H1 (cell line): ENCODE data around the gene HSPBP1. TPM values are rescaled to one million over a fixed set of nuclear protein-coding genes. Genes with fewer than 3 reads are reported as not detected.

Experiments
- CTCF ChIA-PET: fragments of 300-600 bp; sonication (Branson Sonifier 250); formaldehyde crosslinking; loops from one replicate; lab custom pipeline; 2021; ENCODE audit not compliant: partially characterized antibody; lab: Charles Lee
- POLR2A ChIA-PET: fragments of 300-600 bp; sonication (Branson Sonifier 250); formaldehyde crosslinking; loops from one replicate; lab custom pipeline; 2021; ENCODE audit warnings: inconsistent platforms; ENCODE audit not compliant: partially characterized antibody; lab: Charles Lee
- DNase-seq, 2 experiments: peaks; one replicate each; pipeline versions ENCODE4 v3.0.0 to v3.0.0-alpha.2; 2010 to 2022; ENCODE audit warnings: low spot score in 2 of 2, low read depth in 1 of 2, mixed read lengths in 1 of 2
- FAIRE-seq: peaks from 2 replicates; lab custom pipeline; 2011; peaks lifted over from hg19 to GRCh38; lab: Jason Lieb, UNC
- H2AFZ ChIP-seq: 2 replicates; pipeline ENCODE4 v1.8.1; 2012; ENCODE audit warnings: low read length, inconsistent platforms
- H2AK5ac ChIP-seq: 2 replicates; pipeline ENCODE4 v1.6.1; 2013; ENCODE audit warnings: low read depth, low read length
- H2BK120ac ChIP-seq: replicated peaks from 2 replicates; pipeline ENCODE3; 2013; ENCODE audit warnings: low read depth, low read length, inconsistent platforms
- H2BK12ac ChIP-seq: 2 replicates; pipeline ENCODE4 v1.6.1; 2013; ENCODE audit warnings: low read depth, low read length
- H2BK15ac ChIP-seq: 2 replicates; pipeline ENCODE4 v1.6.1; 2013; ENCODE audit warnings: low read length
- H2BK20ac ChIP-seq: 2 replicates; pipeline ENCODE4 v1.6.1; 2013; ENCODE audit warnings: low read length
- H2BK5ac ChIP-seq: 2 replicates; pipeline ENCODE4 v1.6.1; 2013; ENCODE audit warnings: low read depth, low read length
- H3K14ac ChIP-seq: 2 replicates; pipeline ENCODE4 v1.6.1; 2013; ENCODE audit warnings: inconsistent platforms; ENCODE audit not compliant: insufficient read length
- H3K18ac ChIP-seq: 2 replicates; pipeline ENCODE4 v1.6.1; 2013; ENCODE audit warnings: low read length; ENCODE audit errors: extremely low read depth
- H3K23ac ChIP-seq: 2 replicates; pipeline ENCODE4 v1.6.1; 2013; ENCODE audit warnings: inconsistent platforms; ENCODE audit not compliant: insufficient read length
- H3K23me2 ChIP-seq: 2 replicates; pipeline ENCODE4 v1.6.1; 2013; ENCODE audit warnings: low read depth, low read length
- H3K27ac ChIP-seq: 2 replicates; pipeline ENCODE4 v1.6.1; 2011; ENCODE audit warnings: low read depth, low read length, inconsistent platforms
- H3K27me3 ChIP-seq, 4 experiments: replicated peaks in 1 of 4; 1 replicate in 1 of 4; 2 replicates in 3 of 4; pipeline versions ENCODE4 v1.6.1 to v1.8.1; 2011 to 2013; ENCODE audit warnings: low read length in 3 of 4, mild to moderate bottlenecking in 3 of 4, inconsistent platforms in 2 of 4, mixed read lengths in 2 of 4, moderate library complexity in 1 of 4; ENCODE audit not compliant: control insufficient read depth in 3 of 4, insufficient read depth in 3 of 4; ENCODE audit errors: extremely low read depth in 1 of 4
- H3K36me3 ChIP-seq, 4 experiments: 2 replicates each; pipeline versions ENCODE4 v1.6.1 to v1.8.1; 2011 to 2013; ENCODE audit warnings: mild to moderate bottlenecking in 4 of 4, low read length in 3 of 4, moderate library complexity in 2 of 4, control low read depth in 1 of 4, inconsistent platforms in 1 of 4; ENCODE audit not compliant: insufficient read depth in 4 of 4, control insufficient read depth in 2 of 4
- H3K4ac ChIP-seq: replicated peaks from 2 replicates; pipeline ENCODE3; 2013; ENCODE audit warnings: low read length, low read depth, mixed read lengths, inconsistent platforms; ENCODE audit not compliant: insufficient read length
- H3K4me1 ChIP-seq, 4 experiments: replicated peaks in 1 of 4; 1 replicate in 1 of 4; 2 replicates in 3 of 4; pipeline versions ENCODE4 v1.6.1 to v1.8.1; 2011 to 2013; ENCODE audit warnings: low read length in 3 of 4, inconsistent platforms in 2 of 4, mixed read lengths in 1 of 4; ENCODE audit not compliant: insufficient read depth in 4 of 4, control insufficient read depth in 3 of 4
- H3K4me2 ChIP-seq, 2 experiments: 2 replicates each; pipeline versions ENCODE4 v1.6.1 to v1.8.1; 2011 to 2013; ENCODE audit warnings: low read depth in 2 of 2, low read length in 2 of 2, control low read depth in 1 of 2, inconsistent platforms in 1 of 2, mild to moderate bottlenecking in 1 of 2; ENCODE audit not compliant: insufficient read depth in 1 of 2
- H3K4me3 ChIP-seq, 4 experiments: fragments of 200-600, 300-600 bp in 1 of 4; sonication (generic), shearing (Covaris generic), sonication (Bioruptor Twin) in 1 of 4; 2 replicates each; pipeline versions ENCODE4 v1.5.1 to v1.8.1; 2011 to 2016; ENCODE audit warnings: low read length in 4 of 4, low read depth in 3 of 4, control low read depth in 2 of 4, inconsistent platforms in 2 of 4, mild to moderate bottlenecking in 2 of 4, mixed read lengths in 1 of 4, moderate library complexity in 1 of 4; ENCODE audit not compliant: insufficient read depth in 2 of 4; ENCODE audit errors: extremely low read depth in 1 of 4
- H3K56ac ChIP-seq: replicated peaks from 2 replicates; pipeline ENCODE3; 2013; ENCODE audit warnings: low read depth, mild to moderate bottlenecking, mixed read lengths, low read length, inconsistent platforms; ENCODE audit not compliant: insufficient read length
- H3K79me1 ChIP-seq: 2 replicates; pipeline ENCODE4 v1.6.1; 2013; ENCODE audit warnings: low read depth, low read length, control low read depth
- H3K79me2 ChIP-seq, 2 experiments: 2 replicates each; pipeline versions ENCODE4 v1.6.1 to v1.8.1; 2012 to 2013; ENCODE audit warnings: low read length in 2 of 2, mild to moderate bottlenecking in 2 of 2, inconsistent platforms in 1 of 2; ENCODE audit not compliant: insufficient read depth in 2 of 2, control insufficient read depth in 1 of 2
- H3K9ac ChIP-seq, 4 experiments: replicated peaks in 1 of 4; 1 replicate in 1 of 4; 2 replicates in 3 of 4; pipeline versions ENCODE4 v1.6.1 to v1.8.1; 2011 to 2013; ENCODE audit warnings: low read depth in 3 of 4, low read length in 3 of 4, control low read depth in 2 of 4, mild to moderate bottlenecking in 2 of 4, moderate library complexity in 2 of 4, inconsistent platforms in 1 of 4; ENCODE audit errors: extremely low read depth in 1 of 4
- H3K9me3 ChIP-seq, 2 experiments: 2 replicates each; pipeline versions ENCODE4 v1.6.1 to v1.8.1; 2012 to 2013; ENCODE audit warnings: mild to moderate bottlenecking in 2 of 2, moderate library complexity in 2 of 2, control low read depth in 1 of 2, inconsistent platforms in 1 of 2, low read depth in 1 of 2, low read length in 1 of 2, mixed read lengths in 1 of 2; ENCODE audit not compliant: insufficient read depth in 2 of 2
- H4K20me1 ChIP-seq, 2 experiments: replicated peaks in 1 of 2; 2 replicates each; pipeline versions ENCODE3 to v1.8.1; 2011 to 2013; ENCODE audit warnings: inconsistent platforms in 2 of 2, low read length in 2 of 2, mild to moderate bottlenecking in 1 of 2; ENCODE audit not compliant: insufficient read depth in 2 of 2, control insufficient read depth in 1 of 2
- H4K5ac ChIP-seq: 2 replicates; pipeline ENCODE4 v1.6.1; 2013; ENCODE audit warnings: low read length, low read depth, mixed read lengths, inconsistent platforms; ENCODE audit not compliant: insufficient read length
- H4K8ac ChIP-seq: 2 replicates; pipeline ENCODE4 v1.8.0; 2013; ENCODE audit warnings: mild to moderate bottlenecking, moderate library complexity, low read length, inconsistent platforms; ENCODE audit not compliant: insufficient read depth; ENCODE audit errors: extremely low read depth
- H4K91ac ChIP-seq: replicated peaks from 2 replicates; pipeline ENCODE3; 2013; ENCODE audit warnings: low read length, mixed read lengths, inconsistent platforms; ENCODE audit not compliant: insufficient read length
- ATF2 ChIP-seq: IDR thresholded peaks from 2 replicates; pipeline ENCODE4 v1.6.1; 2012; ENCODE audit warnings: low read length, inconsistent platforms
- JUND ChIP-seq: IDR thresholded peaks from 2 replicates; pipeline ENCODE4 v1.6.1; 2011; ENCODE audit warnings: mild to moderate bottlenecking, improper control_type of control experiment, low read length
- WGBS, 2 experiments: shearing (Covaris generic) in 1 of 2; methylation state at CpG; one replicate each; pipeline versions ENCODE4 v1.1.6 to v1.1.7; 2013 to 2015; ENCODE audit warnings: low lambda C conversion rate in 2 of 2, mixed read lengths in 2 of 2, inconsistent platforms in 1 of 2, low coverage in 1 of 2, missing lambda C conversion rate in 1 of 2; ENCODE audit not compliant: insufficient replicate concordance in 2 of 2, insufficient coverage in 1 of 2, insufficient read length in 1 of 2; ENCODE audit errors: extremely low coverage in 1 of 2, missing lambda C conversion rate in 1 of 2; 5-methylcytosine and 5-hydroxymethylcytosine counted together
- polyA plus RNA-seq, 7 experiments: library from polyadenylated mRNA; depleted of rRNA in 3 of 7; stranded (reverse) in 5 of 7; unstranded in 2 of 7; fragments of >200 nt in 5 of 7; fragments of 200-250 nt in 2 of 7; gene quantifications; 1 replicate in 5 of 7; 2 replicates in 1 of 7; 4 replicates in 1 of 7; pipeline versions ENCODE4 v1.2.1 to v1.2.3, GENCODE V29; 2011 to 2013; ENCODE audit warnings: missing spikeins in 2 of 7, mixed read lengths in 2 of 7
- total RNA-seq: library from RNA; stranded (reverse); fragmentation: NEBNext Ultra II Directional; extraction: Animal tissue kit (Norgen Biotek cat#: 25700); gene quantifications from 2 replicates; pipeline ENCODE4 v1.2.1, GENCODE V29; 2021

Gene HSPBP1
- total and polyA plus RNA-seq, 2 of the 8 experiments (the other 6 are each of a cell fraction or from before 2014, with no cell fraction given) = 63.4 to 100 TPM

GRCh38 chr19:55259540-55260210 is 20.2 kb downstream of the HSPBP1 start:
- Histone ChIP-seq H3K14ac (no peak overlapping the region), H3K27ac (peak overlapping the region; percentile 65; the same call in 1 of the 2 replicates), H3K23me2 (peaks cover 13% of the 10 kb centered on the region; the same call in 1 of the 2 replicates), H3K18ac (peak overlapping the region; percentile 78), H3K4me1 (peaks cover 0 to 14% (median 11%) of the 10 kb centered on the region in 4 experiments; a peak in 5 of 7 replicates), H4K91ac (no peak overlapping the region), H4K5ac (peak overlapping the region; percentile 20), H3K23ac (no peak overlapping the region), H2AK5ac (no peak overlapping the region), H3K27me3 (no peaks in the 10 kb centered on the region), H3K56ac (no peak overlapping the region), H4K20me1 (peaks cover 21 to 22% of the 10 kb centered on the region in 2 experiments), H3K9me3 (no peaks in the 10 kb centered on the region; a peak in 1 of 4 replicates), H2BK15ac (no peak overlapping the region), H2BK20ac (no peak overlapping the region), H2AFZ (no peak overlapping the region), H3K9ac (peak overlapping the region in 3 of 4 experiments; percentile 65 to 82 (median 66); a peak in 6 of 7 replicates), H3K4ac (no peak overlapping the region), H2BK120ac (no peak overlapping the region), H2BK12ac (peak overlapping the region; percentile 17; the same call in 1 of the 2 replicates), H4K8ac (peak overlapping the region; percentile 4; the same call in 1 of the 2 replicates), H2BK5ac (peak overlapping the region; percentile 75; the same call in 1 of the 2 replicates), H3K4me2 (peak overlapping the region; percentile 71 to 84), H3K79me1 (peaks cover 19% of the 10 kb centered on the region), H3K36me3 (no peaks in the 10 kb centered on the region), H3K79me2 (peaks cover 9 to 39% of the 10 kb centered on the region in 2 experiments), H3K4me3 (peak overlapping the region; percentile 79 to 89 (median 82))
- TF ChIP-seq ATF2 (no peak), JUND (no peak)
- CTCF ChIA-PET = interaction anchor here (0.6 to 2.3 kb wide), 17 partner anchors 9 to 1159 kb away, joined by 3 to 8 read pairs (median 3); partner anchors contain the start of gene OSCAR
- WGBS, 2 experiments = 49% methylated on average over 29 of the region's 29 CpGs; no CpG with 5 or more reads in 1 of the 2 experiments
- no peak for FAIRE-seq
- DNase-seq = no peak
- POLR2A ChIA-PET = interaction anchor here (0.6 to 4.4 kb wide), 36 partner anchors 12 to 1085 kb away, joined by 3 to 28 read pairs (median 4); partner anchors contain the start of genes BRSK1, EPN1, FIZ1 and HSPBP1
